ENCODE results near the gene PDE4D.

DNA sequence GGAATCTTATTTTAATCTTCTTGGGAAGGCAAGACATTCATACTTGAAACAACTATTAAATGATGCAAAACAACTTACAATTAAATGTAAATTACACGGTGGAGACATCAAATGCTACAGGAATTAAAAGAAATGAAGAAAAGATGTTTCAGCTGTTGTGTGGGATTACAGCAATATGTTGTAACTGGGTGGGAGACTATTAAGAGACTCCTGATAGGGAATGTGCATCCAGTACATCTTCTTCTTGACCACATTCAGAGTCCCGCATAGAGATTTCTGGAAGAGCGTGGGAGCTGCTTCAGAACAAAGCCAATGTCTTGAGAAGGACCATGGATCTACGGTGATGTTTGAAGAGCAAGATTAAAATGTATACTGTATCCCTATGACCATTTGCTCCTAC, 199.1 kb downstream of the PDE4D start:
- TF ChIP-seq, protein P1, sequence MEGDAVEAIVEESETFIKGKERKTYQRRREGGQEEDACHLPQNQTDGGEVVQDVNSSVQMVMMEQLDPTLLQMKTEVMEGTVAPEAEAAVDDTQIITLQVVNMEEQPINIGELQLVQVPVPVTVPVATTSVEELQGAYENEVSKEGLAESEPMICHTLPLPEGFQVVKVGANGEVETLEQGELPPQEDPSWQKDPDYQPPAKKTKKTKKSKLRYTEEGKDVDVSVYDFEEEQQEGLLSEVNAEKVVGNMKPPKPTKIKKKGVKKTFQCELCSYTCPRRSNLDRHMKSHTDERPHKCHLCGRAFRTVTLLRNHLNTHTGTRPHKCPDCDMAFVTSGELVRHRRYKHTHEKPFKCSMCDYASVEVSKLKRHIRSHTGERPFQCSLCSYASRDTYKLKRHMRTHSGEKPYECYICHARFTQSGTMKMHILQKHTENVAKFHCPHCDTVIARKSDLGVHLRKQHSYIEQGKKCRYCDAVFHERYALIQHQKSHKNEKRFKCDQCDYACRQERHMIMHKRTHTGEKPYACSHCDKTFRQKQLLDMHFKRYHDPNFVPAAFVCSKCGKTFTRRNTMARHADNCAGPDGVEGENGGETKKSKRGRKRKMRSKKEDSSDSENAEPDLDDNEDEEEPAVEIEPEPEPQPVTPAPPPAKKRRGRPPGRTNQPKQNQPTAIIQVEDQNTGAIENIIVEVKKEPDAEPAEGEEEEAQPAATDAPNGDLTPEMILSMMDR (IDR thresholded peaks at IDR 0.05), result no peak
- no peak for TF ChIP-seq POLR2A (IDR thresholded peaks at IDR 0.05)
